Lower lobe of right lung (tissue), 2 donors: ENCODE measurements around the gene MAML3. TPM values are rescaled to one million over a fixed set of nuclear protein-coding genes. Genes with fewer than 3 reads are reported as not detected.

Experiments used
- ATAC-seq, 2 donors: fragments of 200-7000 bp; cut with Tn5 transposase; one replicate each; pipeline ENCODE4 v1.9.1; 2020 to 2022; ENCODE audit warnings: mild to moderate bottlenecking in 2 of 2, moderate library complexity in 2 of 2
- DNase-seq: peaks from one replicate; pipeline ENCODE4 v3.0.0-alpha.2; 2020
- H3K27ac ChIP-seq: fragments of 200-600 bp; one replicate; pipeline ENCODE4 v1.8.0; 2022
- H3K27me3 ChIP-seq: fragments of 200-600 bp; one replicate; pipeline ENCODE4 v1.8.0; 2022; ENCODE audit warnings: low read depth
- H3K36me3 ChIP-seq: fragments of 200-600 bp; one replicate; pipeline ENCODE4 v1.8.0; 2022; ENCODE audit warnings: mild to moderate bottlenecking
- H3K4me1 ChIP-seq: fragments of 200-600 bp; one replicate; pipeline ENCODE4 v1.8.0; 2022
- H3K4me3 ChIP-seq: fragments of 200-600 bp; one replicate; pipeline ENCODE4 v1.8.0; 2022; ENCODE audit warnings: mild to moderate bottlenecking
- H3K9me3 ChIP-seq: fragments of 200-600 bp; one replicate; pipeline ENCODE4 v1.8.0; 2022
- CTCF ChIP-seq: fragments of 200-600 bp; IDR thresholded peaks from one replicate; pipeline ENCODE4 v1.8.0; 2022; ENCODE audit warnings: antibody characterized with exemption, mild to moderate bottlenecking
- intact Hi-C: fragments of 100-400 bp; cut with DNase I; formaldehyde crosslinking; loops from one replicate; pipeline ENCODE4 v1.11.0; 2022
- total RNA-seq: library from RNA; stranded (reverse); fragmentation: NEBNext Ultra II Directional; extraction: Animal tissue kit (Norgen Biotek cat#: 25700); gene quantifications from one replicate; pipeline ENCODE4 v1.2.1, GENCODE V29; 2021
- donor health status: DM: no; HTN: yes; CAD: no; lungs with severe emphysema.

The MAML3 gene
- total RNA-seq, 1 donor from 2014 or later = 12.5 TPM

- no peak for DNase-seq
- peak overlapping the region; percentile 34 for H3K4me3 ChIP-seq
- no peak for TF ChIP-seq CTCF
- no peaks in the 10 kb centered on the region for H3K9me3 ChIP-seq
- H3K36me3 ChIP-seq = no peaks in the 10 kb centered on the region
- no peaks in the 10 kb centered on the region for H3K27me3 ChIP-seq
- peak; percentile 27 to 39 for ATAC-seq
- intact Hi-C loops = no loop called here
- peaks cover 26% of the 10 kb centered on the region for H3K4me1 ChIP-seq
- H3K27ac ChIP-seq = peak overlapping the region; percentile 68
These were observed 252.3 kb downstream of the MAML3 start for GRCh38 chr4:139901531-139902320.

GRCh38 chr4:139900964-139901376 lies 253.0 kb downstream of the MAML3 start:
- Histone ChIP-seq H3K36me3 (no peaks in the 10 kb centered on the region), H3K27ac (no peak overlapping the region), H3K4me3 (no peak overlapping the region), H3K9me3 (no peaks in the 10 kb centered on the region), H3K4me1 (peaks cover 18% of the 10 kb centered on the region), H3K27me3 (no peaks in the 10 kb centered on the region)
- no peak for TF ChIP-seq CTCF
- intact Hi-C loops = no loop called here
- ATAC-seq (no peak), DNase-seq (no peak)

DNA sequence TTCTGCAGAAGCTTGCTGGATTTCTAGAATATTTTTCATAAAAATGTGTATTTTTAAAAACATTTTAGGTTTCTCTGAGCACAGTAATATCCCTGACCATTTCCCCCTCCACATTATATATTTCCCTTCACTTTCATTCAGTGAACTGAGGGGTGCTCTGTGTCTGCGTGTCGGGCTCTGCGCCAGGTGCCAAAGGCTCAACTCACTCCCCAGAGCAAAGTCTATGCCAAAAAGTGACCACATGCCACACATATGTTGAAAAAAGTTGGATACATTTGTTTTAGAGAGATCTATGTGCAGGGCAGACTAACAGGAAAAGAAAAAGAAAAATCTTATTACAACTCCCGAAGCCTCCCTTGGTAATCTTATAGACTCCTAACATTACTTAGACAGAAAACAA lies 254.6 kb downstream of the MAML3 start:
- Histone ChIP-seq H3K9me3 (no peaks in the 10 kb centered on the region), H3K36me3 (no peaks in the 10 kb centered on the region), H3K27ac (no peak overlapping the region), H3K4me3 (no peak overlapping the region), H3K27me3 (no peaks in the 10 kb centered on the region), H3K4me1 (peaks cover 16% of the 10 kb centered on the region)
- TF ChIP-seq CTCF = no peak
- intact Hi-C loops = no loop called here
- no peak for ATAC-seq
- DNase-seq = no peak

DNA sequence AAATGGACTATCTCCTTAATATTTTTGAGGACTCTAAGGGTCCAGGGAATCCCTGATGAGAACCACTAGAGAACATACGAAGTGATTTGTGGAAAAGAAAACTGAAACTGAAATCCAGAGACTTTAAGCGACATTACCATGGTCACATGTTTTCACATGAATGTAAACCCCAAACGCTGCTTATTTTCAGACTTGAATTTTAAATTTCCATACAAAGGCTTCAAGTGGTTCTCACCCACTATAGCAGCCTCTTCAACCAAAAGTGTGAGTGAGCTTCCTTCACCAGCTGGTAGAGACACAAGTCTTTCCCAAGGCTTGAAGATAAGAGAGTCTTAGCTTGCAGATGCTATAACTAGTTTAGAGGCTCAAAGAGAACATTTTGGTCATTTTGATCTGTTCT lies 255.7 kb downstream of the MAML3 start:
- H3K4me1 ChIP-seq = peaks cover 16% of the 10 kb centered on the region
- no peak for TF ChIP-seq CTCF
- H3K27ac ChIP-seq = peak overlapping the region; percentile 27
- H3K36me3 ChIP-seq = no peaks in the 10 kb centered on the region
- no peak for ATAC-seq
- intact Hi-C loops = no loop called here
- no peak for DNase-seq
- peak overlapping the region; percentile 35 for H3K4me3 ChIP-seq
- no peaks in the 10 kb centered on the region for H3K9me3 ChIP-seq
- no peaks in the 10 kb centered on the region for H3K27me3 ChIP-seq

- ATAC-seq (no peak), DNase-seq (no peak)
- Histone ChIP-seq H3K27ac (no peak overlapping the region), H3K27me3 (no peaks in the 10 kb centered on the region), H3K4me1 (peaks cover 13% of the 10 kb centered on the region), H3K4me3 (no peak overlapping the region), H3K36me3 (no peaks in the 10 kb centered on the region), H3K9me3 (no peaks in the 10 kb centered on the region)
- intact Hi-C loops = no loop called here
- no peak for TF ChIP-seq CTCF
These were observed 257.8 kb downstream of the MAML3 start for GRCh38 chr4:139896091-139896604.
